A549 treated with CpdA at 1 μM for 4 hours (cell line): ENCODE measurements around the gene RNF17. TPM values are rescaled to one million over a fixed set of nuclear protein-coding genes. Genes with fewer than 3 reads are reported as not detected.

Source experiments
- total RNA-seq: library from RNA; stranded (reverse); fragments of 200-300 nt; extraction: Qiagen RNA extraction; gene quantifications from 5 replicates; pipeline ENCODE4 v1.2.3, GENCODE V29; 2022; ENCODE audit warnings: low read depth

The RNF17 gene
- not detected in 5 replicates for total RNA-seq

GRCh38 chr13:24763596-24764275 is at the start of gene RNF17:
TSS of gene RNF17 (plus strand) at chr13:24764169. CDS start at chr13:24764204, 35 bp downstream.

Other genes starting within 250 kb of the RNF17 start
- gene ATP12A, start 83.8 kb upstream of the RNF17 start, total RNA-seq, result 0.01 TPM in 1 of 5 replicates, not detected in the others